Measurements from ENCODE around the gene NKD2.

Gene NKD2

GRCh38 chr5:1047332-1047965, 38.8 kb downstream of the NKD2 start:
- no peak for DNase-seq

GRCh38 chr5:1048162-1048721, 39.6 kb downstream of the NKD2 start:
- DNase-seq, result no peak

DNA sequence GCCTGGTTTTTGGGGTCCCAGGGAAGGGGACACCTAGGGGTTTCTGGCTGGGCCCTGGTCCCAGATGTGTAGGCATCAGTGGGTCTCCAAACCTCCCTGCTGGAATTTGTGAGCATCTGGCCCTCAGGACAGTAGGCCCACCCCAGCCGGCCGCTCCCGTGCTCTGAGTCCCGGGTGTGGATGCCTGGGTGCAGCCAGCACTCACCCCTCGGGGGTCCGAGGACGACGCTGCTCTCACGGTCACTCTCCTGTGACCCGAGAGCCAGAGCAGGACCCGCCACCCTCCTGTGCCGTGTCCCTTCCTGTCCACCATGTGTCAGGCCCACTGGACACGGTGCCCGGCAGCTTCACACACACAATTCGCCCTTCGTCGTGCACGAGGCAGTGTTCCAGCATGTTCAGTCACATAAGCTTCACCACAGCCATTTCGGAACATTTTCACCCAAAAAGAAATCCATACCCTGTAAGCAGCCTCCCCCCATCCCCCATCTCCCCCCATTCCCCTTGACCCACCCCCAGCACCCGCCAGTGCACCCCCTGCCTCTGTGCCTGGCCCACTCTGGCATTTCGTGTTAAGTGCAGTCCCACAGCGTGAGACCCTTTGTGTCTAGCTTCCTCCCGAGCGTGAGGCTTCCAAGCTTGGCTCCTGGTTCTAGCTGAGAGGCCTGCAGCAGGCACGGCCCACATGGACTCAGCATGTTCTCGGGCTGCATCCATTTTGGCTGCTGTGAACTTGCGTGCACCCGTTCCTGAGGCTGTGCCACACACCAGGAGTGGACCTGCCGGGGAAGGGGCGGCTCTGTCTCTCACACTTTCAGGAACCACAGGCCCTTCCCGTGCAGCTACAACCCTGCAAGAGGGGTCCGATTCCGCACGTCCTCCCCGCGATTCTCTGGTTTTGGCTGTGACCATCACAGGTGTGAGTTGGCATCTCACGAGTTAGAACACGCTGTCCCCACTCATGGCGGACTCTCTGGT, 40.5 kb downstream of the NKD2 start:
- no peak for DNase-seq

DNA sequence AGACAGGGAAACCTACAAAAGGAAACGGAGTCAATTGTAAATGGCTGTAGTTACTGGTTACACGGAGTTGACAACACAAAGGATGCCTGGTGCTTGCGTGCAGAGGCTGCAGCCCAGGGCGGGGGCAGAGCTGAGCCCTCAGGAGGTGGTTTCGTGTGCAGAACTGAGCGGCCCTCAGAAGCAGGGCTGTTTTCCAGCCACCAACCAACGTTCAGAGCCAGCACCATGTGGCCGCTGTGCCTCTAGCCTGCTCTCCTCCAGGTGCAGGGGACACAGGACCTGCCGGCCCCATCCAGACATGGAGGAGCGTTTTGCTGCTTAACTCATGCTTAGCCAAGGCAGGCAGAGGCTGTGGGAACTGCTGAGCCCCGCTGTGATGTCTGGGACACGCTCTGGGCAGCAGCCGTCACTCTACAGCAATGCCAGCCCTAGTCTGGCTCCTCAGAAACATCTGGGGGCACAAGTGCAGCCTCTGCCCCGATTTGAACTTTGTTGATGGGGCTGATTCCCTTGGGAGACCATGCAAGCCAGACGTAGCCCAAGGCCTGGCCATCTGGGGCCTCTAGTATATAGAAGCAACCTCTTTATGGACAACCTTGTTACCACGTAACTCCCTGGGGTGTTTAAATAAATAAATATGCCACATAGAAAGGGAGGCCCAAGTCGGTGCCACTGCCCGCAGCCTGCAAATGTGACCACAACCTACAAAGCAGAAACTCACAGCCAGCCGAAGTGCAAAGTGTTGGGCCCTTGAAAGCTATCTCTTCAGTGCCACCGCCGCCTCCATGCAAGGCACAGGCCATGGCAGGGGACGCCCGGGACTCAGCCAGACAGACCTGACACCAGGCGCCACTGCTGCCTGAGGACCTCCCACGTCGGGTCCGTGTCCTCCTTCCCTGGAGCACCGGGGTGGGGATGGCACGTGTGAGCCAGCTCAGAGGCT, 42.1 kb downstream of the NKD2 start:
- DNase-seq, result no peak

DNA sequence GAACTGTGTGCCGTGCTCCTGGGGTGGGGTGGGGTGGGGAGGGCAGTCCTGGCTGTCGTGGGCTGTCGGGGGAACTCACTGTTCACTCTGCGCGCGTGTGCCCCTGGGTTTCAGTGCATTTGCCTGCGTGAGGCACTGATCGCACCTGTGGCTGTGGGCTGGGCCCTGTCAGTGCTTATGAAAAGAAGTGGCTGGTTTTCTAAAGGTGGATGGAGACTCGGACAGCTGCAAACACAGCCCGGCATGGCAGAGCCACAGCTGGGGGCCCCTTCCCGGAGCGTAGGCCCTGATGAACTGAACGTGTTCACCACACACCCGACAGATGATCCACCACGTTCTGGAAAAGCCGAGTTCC, 42.7 kb downstream of the NKD2 start:
- no peak for DNase-seq

GRCh38 chr5:1052076-1052475, 43.5 kb downstream of the NKD2 start:
- DNase-seq, result no peak

- no peak for DNase-seq
These were observed 44.2 kb downstream of the NKD2 start for GRCh38 chr5:1052641-1053390.

GRCh38 chr5:1053391-1054017, 44.9 kb downstream of the NKD2 start:
- DNase-seq, result peak; percentile 73

GRCh38 chr5:1054018-1054798, 45.6 kb downstream of the NKD2 start:
- DNase-seq, result no peak

DNA sequence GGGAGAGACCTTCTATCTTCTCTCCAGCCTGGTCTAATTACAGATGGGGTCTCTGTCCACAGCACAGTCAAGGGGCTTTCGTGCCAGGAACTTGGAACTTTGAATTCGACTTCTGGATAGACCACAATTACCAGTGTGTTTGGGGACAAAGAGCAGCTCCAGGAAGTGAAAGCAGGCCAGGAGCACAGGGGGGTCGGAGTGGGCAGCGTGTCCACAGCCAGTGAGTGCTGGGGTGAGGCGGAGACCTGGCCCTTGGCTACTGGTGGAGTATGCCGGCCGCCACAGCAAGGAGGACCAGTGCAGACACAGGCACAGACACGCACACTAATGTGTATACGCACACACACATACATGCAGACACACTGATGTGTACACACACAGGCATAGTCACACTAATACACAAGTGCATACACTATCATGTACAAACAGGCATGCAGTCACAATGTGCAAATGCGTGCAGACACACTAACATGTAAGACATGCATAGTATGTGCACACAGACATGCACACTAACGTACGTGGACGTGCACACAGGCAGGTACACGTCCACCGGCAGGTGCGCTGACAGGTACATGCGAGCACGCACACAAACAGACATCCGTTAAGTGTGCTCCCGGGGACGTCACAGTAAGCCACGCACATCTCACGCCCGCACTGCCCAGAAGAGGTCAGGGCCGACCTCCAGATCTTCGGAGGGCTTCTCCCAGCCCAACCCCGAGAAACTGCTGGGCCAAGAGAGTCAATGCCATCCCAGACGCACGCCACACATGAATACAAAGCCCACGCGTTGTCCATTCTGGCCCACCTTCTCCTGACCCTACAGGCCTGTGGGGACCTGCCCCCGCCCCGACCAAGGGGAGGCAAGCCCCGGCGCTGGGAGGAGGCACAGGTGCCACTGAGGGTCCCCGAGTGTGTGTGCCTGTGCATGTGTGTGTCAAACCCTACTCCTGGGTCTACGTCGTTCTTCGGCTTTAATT, 46.5 kb downstream of the NKD2 start:
- DNase-seq, result no peak

DNA sequence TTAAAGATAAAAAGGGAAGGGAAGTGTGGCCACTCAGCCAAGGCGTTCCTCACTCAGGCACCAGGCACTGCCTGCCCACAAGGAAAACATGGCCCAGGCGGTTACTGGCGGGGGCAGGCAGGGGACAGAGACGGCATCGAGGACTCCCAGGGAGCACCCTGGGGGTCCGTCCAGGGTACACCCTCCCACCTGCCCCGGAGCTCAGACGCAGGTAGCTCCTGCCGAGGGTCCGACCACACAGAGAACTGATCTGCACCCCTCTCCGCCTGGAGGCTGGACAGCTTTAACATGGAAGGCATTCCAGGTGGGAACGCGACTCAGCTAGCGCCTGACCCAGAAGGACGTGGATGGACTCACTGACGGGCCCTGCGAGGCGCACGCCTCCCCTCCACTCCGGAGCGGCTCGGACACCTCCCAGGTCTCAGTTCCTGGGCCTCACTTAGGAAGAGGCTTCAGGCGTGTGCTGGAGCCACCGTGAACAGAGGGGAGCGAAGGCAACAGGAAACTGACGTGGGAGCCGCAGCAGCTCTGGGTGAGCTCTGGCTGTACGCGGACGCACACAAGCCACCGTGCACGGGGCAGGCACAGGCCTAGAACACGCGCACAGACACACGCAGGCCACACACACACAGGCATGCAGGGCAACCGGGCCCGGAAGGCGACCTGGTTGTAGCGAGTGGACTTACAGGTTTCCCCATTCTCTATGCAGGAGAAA, 47.5 kb downstream of the NKD2 start:
- DNase-seq, result no peak

GRCh38 chr5:1056611-1057484, 48.2 kb downstream of the NKD2 start:
- DNase-seq, result no peak

DNA sequence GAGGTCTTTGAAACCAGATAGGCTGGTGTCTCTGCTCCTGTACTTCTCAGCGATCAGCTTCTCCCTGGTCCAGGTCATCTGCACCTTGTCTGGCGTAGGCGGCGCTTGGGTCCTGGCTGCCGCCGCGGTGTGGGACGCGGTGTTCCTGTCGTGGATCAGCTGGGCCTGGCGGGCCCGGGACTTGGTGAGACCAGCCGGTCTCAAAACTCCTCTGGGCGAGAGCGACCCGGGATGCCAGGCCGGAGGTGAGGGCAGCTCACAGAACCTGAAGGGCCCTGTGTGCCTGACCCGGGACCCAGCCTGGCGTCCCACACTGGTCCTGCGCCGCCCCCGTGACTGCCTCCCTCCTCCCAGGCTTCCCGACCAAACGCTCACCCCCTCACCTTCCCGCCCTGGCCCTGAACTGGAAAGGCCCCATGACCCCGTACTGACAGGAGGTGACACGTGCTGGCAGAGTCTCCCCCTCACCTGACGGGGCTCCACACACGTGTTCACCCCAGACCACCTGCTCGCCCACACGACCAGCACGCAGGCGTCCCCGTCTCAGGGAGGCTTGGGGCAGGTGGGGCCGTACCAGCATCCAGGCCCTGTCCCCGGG, 49.0 kb downstream of the NKD2 start:
- no peak for DNase-seq

DNA sequence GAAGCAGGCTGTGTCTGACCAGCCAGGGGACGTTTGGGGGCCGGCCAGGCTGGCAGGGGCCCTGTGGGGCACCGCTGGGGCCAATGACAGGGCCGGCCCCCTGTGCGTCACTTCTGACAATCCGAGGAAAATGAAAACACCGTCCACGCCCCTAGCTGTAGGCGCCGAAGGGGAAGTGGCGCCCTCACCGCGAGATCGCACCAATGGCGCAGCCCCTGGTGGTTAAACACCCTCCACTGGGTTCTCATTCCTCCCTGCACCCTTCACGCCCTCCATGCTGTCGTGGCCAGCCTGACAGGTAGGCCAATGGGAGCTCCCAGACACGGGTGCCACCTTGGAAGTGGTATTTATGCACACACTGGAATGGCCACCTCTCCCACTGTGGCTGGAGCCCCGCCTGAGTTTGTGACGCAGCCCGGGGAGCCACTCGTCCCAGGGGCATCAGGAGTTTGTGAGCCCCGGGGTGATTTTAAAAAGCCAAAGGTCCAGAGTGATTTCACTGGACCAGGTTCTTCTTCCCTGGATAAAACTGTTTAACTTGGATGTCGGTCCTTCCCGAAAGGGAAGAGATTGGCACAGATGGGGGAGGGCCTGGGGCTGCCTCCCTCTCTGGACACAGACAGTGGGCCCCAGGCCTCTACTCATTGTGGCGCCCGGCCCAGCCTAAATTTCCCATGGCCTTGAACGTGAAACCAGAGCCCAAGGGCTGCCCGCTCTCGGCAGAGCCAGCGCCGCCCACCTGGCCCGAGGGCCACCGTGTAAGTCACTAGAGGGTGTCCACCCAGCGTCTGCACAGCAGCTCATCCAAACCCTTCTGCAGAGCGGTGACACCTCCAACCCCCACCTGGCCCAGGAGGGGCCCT, 49.7 kb downstream of the NKD2 start:
- no peak for DNase-seq

GRCh38 chr5:1058988-1059883, 50.6 kb downstream of the NKD2 start:
- DNase-seq, result no peak
